PC-3 (cell line): Measurements from ENCODE around the gene GNB5. TPM values are rescaled to one million over a fixed set of nuclear protein-coding genes. Genes with fewer than 3 reads are reported as not detected.
"Not testable (repeated sequence)": the region's sequence is repeated elsewhere in the genome, so short reads cannot be mapped to it uniquely, and the experiment has no call there.

Experiments
- ATAC-seq: fragments of 200-7000 bp; cut with Tn5 transposase; 2 replicates; pipeline ENCODE4 v1.9.1; 2020; ENCODE audit warnings: mild to moderate bottlenecking, moderate library complexity
- BruUV-seq: library from RNA; stranded (reverse); fragments of 400-500 nt; replicated peaks from 2 replicates; lab custom pipeline; 2021; lab: Mats Ljungman, UMichigan
- CTCF ChIA-PET: fragments of 300-600 bp; sonication (Branson Sonifier 250); formaldehyde crosslinking; loops from one replicate; lab custom pipeline; 2022; ENCODE audit warnings: antibody characterized with exemption; lab: Charles Lee
- POLR2A ChIA-PET: fragments of 300-600 bp; sonication (Branson Sonifier 250); formaldehyde crosslinking; loops from one replicate; lab custom pipeline; 2022; ENCODE audit warnings: antibody characterized with exemption; ENCODE audit not compliant: unreplicated experiment; lab: Charles Lee
- DNase-seq: peaks from one replicate; pipeline ENCODE4 v3.0.0-alpha.2; 2015
- H2AFZ ChIP-seq: fragments of 300-600 bp; sonication (generic); 2 replicates; pipeline ENCODE4 v1.6.0; 2016; ENCODE audit warnings: antibody characterized with exemption, low read length
- H3F3A ChIP-seq: fragments of 300-600 bp; sonication (generic); one replicate; pipeline ENCODE4 v1.6.0; 2017; ENCODE audit warnings: antibody characterized with exemption, low read length, control low read depth, mild to moderate bottlenecking; ENCODE audit not compliant: unreplicated experiment
- H3K27ac ChIP-seq: fragments of 300-600 bp; sonication (generic); 2 replicates; pipeline ENCODE4 v1.5.1; 2016; ENCODE audit warnings: mild to moderate bottlenecking, low read length
- H3K27me3 ChIP-seq: fragments of 300-600 bp; sonication (generic); 2 replicates; pipeline ENCODE4 v1.6.1; 2016; ENCODE audit warnings: low read length, mixed read lengths
- H3K36me3 ChIP-seq: fragments of 300-600 bp; sonication (generic); 2 replicates; pipeline ENCODE4 v1.6.1; 2016; ENCODE audit warnings: low read depth, mixed run types, low read length, mixed read lengths
- H3K4me1 ChIP-seq: fragments of 300-600 bp; sonication (generic); 2 replicates; pipeline ENCODE4 v1.5.1; 2016; ENCODE audit warnings: low read length; ENCODE audit not compliant: insufficient read depth
- H3K4me2 ChIP-seq: fragments of 300-600 bp; sonication (generic); 2 replicates; pipeline ENCODE4 v1.6.0; 2016; ENCODE audit warnings: low read length
- H3K4me3 ChIP-seq: fragments of 300-600 bp; sonication (generic); 2 replicates; pipeline ENCODE4 v1.5.1; 2016; ENCODE audit warnings: mild to moderate bottlenecking, low read length, mixed read lengths
- H3K79me2 ChIP-seq: fragments of 300-600 bp; sonication (generic); 2 replicates; pipeline ENCODE4 v1.6.1; 2017; ENCODE audit warnings: low read length, mixed read lengths
- H3K9ac ChIP-seq: fragments of 300-600 bp; sonication (generic); 2 replicates; pipeline ENCODE4 v1.6.0; 2016; ENCODE audit warnings: mild to moderate bottlenecking, low read length
- H3K9me2 ChIP-seq: fragments of 300-600 bp; sonication (generic); replicated peaks from 2 replicates; pipeline ENCODE4 v1.6.1; 2016; ENCODE audit warnings: mixed run types, low read length, mixed read lengths
- H3K9me3 ChIP-seq: fragments of 300-600 bp; sonication (generic); 2 replicates; pipeline ENCODE4 v1.6.1; 2016; ENCODE audit warnings: low read length, mixed read lengths
- H4K20me1 ChIP-seq: fragments of 300-600 bp; sonication (generic); 2 replicates; pipeline ENCODE4 v1.6.1; 2016; ENCODE audit warnings: low read length, mixed read lengths
- EZH2 ChIP-seq: fragments of 300-600 bp; sonication (generic); IDR thresholded peaks from one replicate; pipeline ENCODE4 v1.6.1; 2017; ENCODE audit warnings: antibody characterized with exemption, mild to moderate bottlenecking, low read length; ENCODE audit not compliant: unreplicated experiment
- EZH2phosphoT487 ChIP-seq: fragments of 300-600 bp; sonication (generic); IDR thresholded peaks from 2 replicates; pipeline ENCODE4 v1.6.1; 2018; ENCODE audit warnings: mild to moderate bottlenecking, antibody characterized with exemption, low read length, borderline replicate concordance
- intact Hi-C: fragments of 100-400 bp; cut with micrococcal nuclease; formaldehyde crosslinking; loops from 2 replicates; pipeline ENCODE4 v1.9.0; 2023
- total RNA-seq: library from RNA; depleted of rRNA; stranded (reverse); fragments of >200 nt; gene quantifications from 2 replicates; pipeline ENCODE4 v1.2.3, GENCODE V29; 2014
- TF ChIP-seq, protein P1 (sequence below): fragments of 300-600 bp; sonication (generic); conservative IDR thresholded peaks from 2 replicates; pipeline ENCODE4 v1.5.1; 2017; ENCODE audit warnings: antibody characterized with exemption, low read depth, mild to moderate bottlenecking, low read length

The GNB5 gene
- total RNA-seq, 1 experiment from 2014 or later = 49.3 TPM

DNA sequence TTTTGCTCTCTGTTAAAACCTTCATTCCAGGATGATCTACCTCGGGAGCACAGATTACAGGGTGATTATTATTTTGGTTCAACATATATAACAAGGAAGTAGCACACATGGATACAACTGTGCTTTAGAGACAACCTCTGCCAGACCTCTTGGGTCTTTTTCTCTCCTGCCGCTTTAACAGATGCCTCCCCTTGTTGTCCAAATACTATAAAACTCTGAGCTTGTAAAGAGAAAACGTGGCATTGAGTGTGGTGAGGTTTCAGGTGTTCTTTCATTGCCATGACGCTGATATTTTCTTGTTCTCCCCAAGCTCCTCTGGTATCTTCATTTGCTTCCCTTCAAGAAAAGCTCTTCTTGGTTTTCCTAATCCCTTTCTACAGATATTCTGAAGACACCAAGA lies 107.6 kb downstream of the GNB5 start:
- no TSS peak for BruUV-seq
- H3K4me1 ChIP-seq = peaks cover 9% of the 10 kb centered on the region; the same call in 1 of the 2 replicates
- ATAC-seq = no peak
- no peak overlapping the region for H3K4me3 ChIP-seq
- H3F3A ChIP-seq = no peaks in the 10 kb centered on the region
- DNase-seq = no peak
- CTCF ChIA-PET = no interaction called here
- TF ChIP-seq, protein P1, sequence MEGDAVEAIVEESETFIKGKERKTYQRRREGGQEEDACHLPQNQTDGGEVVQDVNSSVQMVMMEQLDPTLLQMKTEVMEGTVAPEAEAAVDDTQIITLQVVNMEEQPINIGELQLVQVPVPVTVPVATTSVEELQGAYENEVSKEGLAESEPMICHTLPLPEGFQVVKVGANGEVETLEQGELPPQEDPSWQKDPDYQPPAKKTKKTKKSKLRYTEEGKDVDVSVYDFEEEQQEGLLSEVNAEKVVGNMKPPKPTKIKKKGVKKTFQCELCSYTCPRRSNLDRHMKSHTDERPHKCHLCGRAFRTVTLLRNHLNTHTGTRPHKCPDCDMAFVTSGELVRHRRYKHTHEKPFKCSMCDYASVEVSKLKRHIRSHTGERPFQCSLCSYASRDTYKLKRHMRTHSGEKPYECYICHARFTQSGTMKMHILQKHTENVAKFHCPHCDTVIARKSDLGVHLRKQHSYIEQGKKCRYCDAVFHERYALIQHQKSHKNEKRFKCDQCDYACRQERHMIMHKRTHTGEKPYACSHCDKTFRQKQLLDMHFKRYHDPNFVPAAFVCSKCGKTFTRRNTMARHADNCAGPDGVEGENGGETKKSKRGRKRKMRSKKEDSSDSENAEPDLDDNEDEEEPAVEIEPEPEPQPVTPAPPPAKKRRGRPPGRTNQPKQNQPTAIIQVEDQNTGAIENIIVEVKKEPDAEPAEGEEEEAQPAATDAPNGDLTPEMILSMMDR = no peak
- TF ChIP-seq EZH2 (no peak), EZH2phosphoT487 (no peak)
- intact Hi-C loops = no loop called here
- POLR2A ChIA-PET = interaction anchor here (0.6 kb wide), 1 partner anchor 54 kb away, joined by 3 read pairs; no protein-coding TSS in a partner anchor
- no peaks in the 10 kb centered on the region for H3K9me2 ChIP-seq
- no peak overlapping the region for H2AFZ ChIP-seq
- H3K79me2 ChIP-seq = no peaks in the 10 kb centered on the region
- no peak overlapping the region for H3K27ac ChIP-seq
- H3K9me3 ChIP-seq = no peaks in the 10 kb centered on the region
- H3K9ac ChIP-seq = no peak overlapping the region
- no peaks in the 10 kb centered on the region for H3K27me3 ChIP-seq
- no peaks in the 10 kb centered on the region for H4K20me1 ChIP-seq
- H3K36me3 ChIP-seq = no peaks in the 10 kb centered on the region; the same call in 1 of the 2 replicates
- H3K4me2 ChIP-seq = no peak overlapping the region

DNA sequence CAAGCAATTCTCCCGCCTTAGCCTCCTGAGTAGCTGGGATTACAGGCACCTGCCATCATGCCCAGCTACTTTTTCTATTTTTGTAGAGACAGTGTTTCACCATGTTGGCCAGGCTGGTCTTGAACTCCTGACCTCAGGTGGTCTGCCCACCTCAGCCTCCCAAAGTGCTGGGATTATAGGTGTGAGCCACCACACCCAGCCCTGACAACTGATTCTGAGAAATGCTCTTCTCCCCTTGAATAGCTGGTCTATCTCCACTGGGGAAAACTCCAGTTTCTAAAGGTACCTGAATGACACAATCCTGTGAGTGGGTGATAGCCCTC lies 108.2 kb downstream of the GNB5 start:
- ATAC-seq, CTCF ChIA-PET: not testable (repeated sequence)
- POLR2A ChIA-PET = interaction anchor here (0.6 kb wide), 1 partner anchor 54 kb away, joined by 3 read pairs; no protein-coding TSS in a partner anchor

DNA sequence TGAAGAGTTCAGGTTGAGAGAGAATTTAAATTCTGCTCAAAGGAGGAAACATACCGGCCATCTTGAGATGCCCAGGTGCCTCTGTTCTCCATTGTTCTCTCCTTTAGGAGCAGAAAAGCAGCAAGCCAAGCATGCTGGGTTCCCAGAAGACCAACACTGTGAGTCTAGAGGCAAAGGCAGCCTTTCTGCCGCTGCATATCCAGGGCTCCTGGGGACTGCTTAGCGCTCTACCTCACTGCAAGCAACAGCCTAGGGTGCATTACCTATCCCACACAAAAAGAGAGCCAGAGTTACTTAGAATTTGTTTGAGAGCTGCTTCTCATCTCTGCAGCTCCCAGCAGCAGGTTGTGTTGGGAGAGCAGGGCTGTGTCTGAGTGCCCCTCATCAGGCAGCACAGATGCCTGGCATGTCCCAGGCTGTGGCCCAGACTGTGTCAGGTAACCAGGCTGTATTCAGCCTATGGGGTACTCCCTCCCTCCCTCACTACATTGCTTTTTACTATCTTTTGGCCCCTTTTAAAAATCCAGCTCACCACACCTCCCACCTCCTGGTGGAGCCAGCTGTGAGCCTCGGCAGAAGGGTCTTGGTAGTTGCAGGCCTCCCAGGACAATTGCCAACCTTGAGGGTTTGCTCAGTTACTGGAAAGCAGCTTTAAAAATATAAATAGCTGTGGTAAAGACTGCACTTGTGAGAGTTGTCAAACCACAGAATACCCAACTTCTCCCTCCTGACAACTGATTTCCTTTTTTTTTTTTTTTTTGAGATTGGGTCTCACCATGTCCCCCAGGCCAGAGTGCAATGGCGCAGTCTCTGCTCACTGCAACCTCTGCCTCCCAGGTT lies 108.8 kb downstream of the GNB5 start:
- Histone ChIP-seq H3K27me3 (no peaks in the 10 kb centered on the region), H4K20me1 (no peaks in the 10 kb centered on the region), H3K27ac (no peak overlapping the region), H3K4me1 (peaks cover 10% of the 10 kb centered on the region), H3K4me2 (no peak overlapping the region), H3K9me2 (no peaks in the 10 kb centered on the region), H3K4me3 (no peak overlapping the region), H3K79me2 (no peaks in the 10 kb centered on the region), H3K9ac (no peak overlapping the region), H2AFZ (no peak overlapping the region), H3K9me3 (no peaks in the 10 kb centered on the region), H3K36me3 (no peaks in the 10 kb centered on the region; the same call in 1 of the 2 replicates), H3F3A (no peaks in the 10 kb centered on the region)
- CTCF ChIA-PET = no interaction called here
- no TSS peak for BruUV-seq
- ATAC-seq (no peak), DNase-seq (no peak)
- TF ChIP-seq EZH2 = no peak
- TF ChIP-seq EZH2phosphoT487 = no peak
- TF ChIP-seq, protein P1 = no peak
- POLR2A ChIA-PET = no interaction called here
- intact Hi-C loops = no loop called here

More for the DNA sequence above, 108.2 kb downstream of the GNB5 start:
- H2AFZ ChIP-seq, H4K20me1 ChIP-seq, H3K4me2 ChIP-seq, H3K27me3 ChIP-seq, intact Hi-C loops, H3K9ac ChIP-seq, H3K27ac ChIP-seq, H3K4me3 ChIP-seq, H3K36me3 ChIP-seq, H3K9me2 ChIP-seq, H3K4me1 ChIP-seq, H3K79me2 ChIP-seq, DNase-seq, H3F3A ChIP-seq, H3K9me3 ChIP-seq, BruUV-seq: not testable (repeated sequence)
